AG08395 (cell line): ENCODE results near the gene CHST12.

ENCODE experiments used
- DNase-seq: peaks from one replicate; pipeline ENCODE4 v3.0.0; 2012; ENCODE audit warnings: mixed read lengths, low spot score

The CHST12 gene

DNA sequence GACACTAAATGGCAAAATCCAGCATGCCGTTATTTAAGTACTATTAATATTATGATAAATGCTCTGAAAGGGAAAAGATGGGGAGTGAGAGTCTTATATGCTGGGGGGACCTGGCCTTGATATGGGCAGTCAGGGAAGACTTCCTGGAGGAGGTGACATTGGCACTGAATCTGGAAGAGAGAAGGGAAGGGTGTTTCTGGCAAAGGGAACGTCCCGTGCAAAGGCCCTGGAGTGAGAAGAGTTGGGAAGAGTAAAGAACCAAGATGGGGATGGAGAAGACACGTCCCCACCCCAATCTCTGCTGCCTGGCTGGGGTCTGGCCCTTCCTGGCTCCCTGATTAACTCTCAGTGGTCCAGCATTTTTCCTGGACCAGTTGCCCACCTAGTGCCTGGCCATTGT, 77.8 kb downstream of the CHST12 start:
- DNase-seq: no peak

DNA sequence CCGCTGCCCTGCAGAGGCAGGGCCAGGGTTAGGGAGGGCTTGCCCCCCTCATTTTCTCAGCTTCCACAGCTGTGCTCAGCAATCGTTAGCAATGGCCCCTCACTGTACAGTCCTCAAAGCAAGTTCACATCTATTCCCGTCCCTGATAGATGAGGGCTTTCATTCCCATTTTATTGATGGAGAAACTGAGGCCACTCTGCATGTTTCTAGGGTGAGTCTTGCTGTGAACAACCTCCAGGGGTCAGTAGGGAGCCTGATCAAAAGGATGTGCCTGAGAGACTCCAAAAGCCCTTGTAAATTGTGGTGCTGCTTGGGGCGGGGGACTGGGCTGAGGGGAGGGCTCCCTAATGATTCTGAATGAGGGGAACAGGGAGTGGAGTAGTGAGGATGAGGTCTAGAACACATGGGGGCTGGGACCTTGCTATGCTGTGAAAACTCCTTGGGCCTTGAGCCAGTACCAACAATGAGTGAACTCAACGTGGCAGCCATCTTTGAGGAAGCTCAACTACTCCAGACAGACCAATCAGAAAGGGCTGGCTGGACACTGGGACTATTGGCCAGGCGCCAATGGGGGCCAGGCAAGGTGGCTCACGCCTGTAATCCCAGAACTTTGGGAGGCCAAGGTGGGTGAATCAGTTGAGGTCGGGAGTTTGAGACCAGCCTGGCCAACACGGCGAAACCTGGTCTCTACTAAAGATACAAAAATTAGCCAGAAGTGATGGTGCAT, 79.5 kb downstream of the CHST12 start:
- no peak for DNase-seq

GRCh38 chr7:2483494-2483893, 80.1 kb downstream of the CHST12 start:
- DNase-seq: no peak

GRCh38 chr7:2484868-2485267, 81.5 kb downstream of the CHST12 start:
- DNase-seq: no peak

GRCh38 chr7:2487586-2488271, 84.3 kb downstream of the CHST12 start:
- no peak for DNase-seq

- peak; percentile 75 for DNase-seq
Measured at GRCh38 chr7:2488272-2488645, 84.8 kb downstream of the CHST12 start.

DNA sequence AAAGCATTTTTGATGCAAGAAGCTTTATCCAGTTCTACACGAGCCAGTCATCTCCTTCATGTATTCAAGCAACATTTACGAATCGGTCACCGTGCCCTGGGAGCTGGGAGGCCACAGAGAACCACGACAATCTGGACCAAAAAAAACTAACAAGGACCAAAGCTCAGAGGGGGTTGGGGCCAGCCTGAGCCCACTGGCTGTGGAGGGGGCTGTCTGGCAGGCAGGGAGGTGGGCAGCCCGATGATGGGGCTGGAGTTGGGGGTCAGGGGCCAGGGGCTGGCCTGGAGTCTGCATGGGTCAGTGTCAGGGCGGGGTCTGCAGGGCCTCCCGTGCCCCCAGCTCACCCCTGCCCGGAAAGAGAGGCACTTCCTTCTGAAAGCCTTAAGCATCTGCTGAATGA, 85.3 kb downstream of the CHST12 start:
- no peak for DNase-seq

DNA sequence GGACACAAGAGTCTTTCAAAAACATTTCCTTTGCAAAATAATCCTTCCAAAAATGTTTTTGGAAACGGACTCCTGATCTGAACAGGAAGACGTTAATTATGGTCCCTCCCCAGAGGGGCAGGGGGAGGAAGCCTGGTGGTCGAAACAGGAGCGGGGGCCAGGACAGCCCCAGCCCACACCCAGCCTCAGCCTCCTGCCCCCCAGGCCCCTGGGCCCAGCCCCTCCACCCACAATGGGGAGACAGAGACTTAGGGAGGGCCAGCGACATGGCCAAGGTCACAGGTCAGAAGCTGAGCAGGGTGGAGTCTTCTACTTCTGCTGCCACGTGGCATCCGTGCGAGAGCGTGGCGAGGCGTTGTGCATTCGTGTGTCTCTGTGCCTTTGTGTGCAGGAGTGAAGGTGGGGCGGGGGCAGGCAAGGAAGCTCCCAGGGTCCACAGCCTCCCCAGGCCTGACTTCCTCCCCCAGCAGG, 86.8 kb downstream of the CHST12 start:
- no peak for DNase-seq

DNA sequence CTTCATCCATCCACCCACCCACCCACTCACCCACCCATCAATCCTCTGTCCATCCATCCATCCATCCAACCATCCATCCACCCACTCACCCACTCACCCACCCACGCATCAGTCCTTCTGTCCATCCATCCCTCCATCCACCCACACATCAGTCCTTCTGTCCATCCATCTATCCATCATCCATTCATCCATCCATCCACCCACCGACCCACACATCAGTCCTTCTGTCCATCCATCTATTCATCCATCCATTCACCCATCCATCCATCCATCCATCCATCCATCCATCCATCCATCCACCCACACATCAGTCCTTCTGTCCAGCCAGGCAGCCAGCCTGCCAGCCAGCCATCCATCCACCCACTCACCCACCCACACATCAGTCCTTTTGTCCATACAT, 88.6 kb downstream of the CHST12 start:
- no peak for DNase-seq

DNA sequence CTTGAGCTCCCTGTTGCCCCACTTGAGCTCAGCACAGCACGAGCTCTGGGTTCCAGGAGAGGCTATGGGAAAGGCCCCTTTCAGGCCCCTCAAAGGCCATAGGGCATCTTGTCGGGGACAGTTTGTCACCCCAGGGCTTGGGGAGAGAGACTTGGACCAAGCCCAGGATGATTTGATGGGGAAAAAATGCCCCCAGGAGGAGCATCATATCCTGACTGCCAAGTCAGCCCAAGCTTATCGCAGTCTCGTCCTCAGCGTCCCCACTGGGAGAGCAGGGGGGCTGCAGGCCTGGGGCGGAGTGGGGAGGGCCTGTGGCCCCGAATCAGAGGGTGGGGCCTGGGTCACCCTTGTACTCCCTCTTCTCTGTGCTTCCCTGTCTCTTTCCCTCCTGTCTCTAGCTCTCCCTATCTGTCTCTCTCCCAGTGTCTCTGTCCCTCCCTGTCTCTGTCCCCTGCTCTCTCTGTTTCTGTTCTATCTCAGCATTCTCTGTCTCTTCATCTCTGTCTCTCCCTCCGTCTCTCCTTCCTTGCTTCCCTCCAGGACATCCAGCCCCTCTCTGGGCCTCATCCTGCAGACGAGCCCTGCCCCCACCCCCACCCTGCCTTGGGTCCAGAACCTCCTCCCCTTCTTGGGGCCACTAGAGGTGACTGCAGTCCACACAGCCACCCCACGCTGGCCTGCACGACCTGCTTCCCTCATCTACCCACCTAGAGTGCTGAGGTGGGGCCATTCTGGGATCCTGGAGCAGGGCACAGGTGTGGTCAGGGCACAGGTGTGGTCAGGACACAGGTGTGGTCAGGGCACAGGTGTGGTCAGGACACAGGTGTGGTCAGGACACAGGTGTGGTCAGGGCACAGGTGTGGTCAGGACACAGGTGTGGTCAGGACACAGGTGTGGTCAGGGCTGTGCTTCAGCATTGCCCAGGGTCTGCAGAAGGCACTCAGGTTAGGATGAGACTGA, 90.1 kb downstream of the CHST12 start:
- DNase-seq: peak; percentile 50

- no peak for DNase-seq
Measured at GRCh38 chr7:2494191-2495130, 91.0 kb downstream of the CHST12 start.

DNA sequence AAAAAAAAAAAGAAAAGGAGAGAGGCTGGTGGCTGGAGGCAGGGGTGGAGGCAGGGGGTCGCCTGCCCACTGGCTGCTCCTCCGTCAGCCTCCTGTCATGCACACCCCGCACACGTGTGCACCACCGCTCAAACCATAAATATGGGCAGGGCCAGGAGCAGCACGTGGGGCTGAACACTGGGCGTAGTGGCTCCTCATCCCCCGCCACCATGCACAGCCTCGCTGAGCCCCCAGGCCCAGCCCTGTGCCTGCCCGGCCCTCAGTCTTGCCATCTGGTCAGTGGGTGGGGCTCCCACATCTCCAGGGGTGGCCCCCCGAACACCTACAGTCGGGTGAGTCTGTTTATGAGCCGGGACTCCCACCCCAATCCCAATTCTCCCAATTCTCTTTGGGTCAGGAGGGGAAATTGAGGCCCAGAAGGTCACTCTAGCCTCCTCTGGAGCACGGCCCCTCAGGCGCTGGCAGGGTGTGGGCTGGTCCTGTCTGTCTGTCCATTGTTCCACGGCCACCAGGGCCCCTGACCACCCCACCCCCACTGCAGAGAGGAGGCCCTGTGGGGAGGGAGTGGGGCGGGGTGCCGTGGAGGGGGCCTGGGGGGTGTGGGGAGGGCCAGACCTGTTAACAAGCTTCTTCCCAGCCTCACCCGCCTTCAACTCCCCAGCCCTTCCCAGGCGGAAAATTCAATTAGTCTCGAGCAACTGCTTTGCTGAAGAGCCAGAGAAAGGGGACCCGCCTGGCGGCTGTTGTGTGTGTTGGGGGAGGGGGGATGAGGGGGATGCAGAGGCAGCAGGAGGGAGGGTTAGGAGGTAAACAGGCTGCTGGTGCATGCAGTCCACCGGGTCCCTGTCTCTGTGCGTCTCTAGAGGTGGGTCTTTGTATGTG, 92.2 kb downstream of the CHST12 start:
- no peak for DNase-seq

- DNase-seq: no peak
Measured at GRCh38 chr7:2496375-2496774, 93.0 kb downstream of the CHST12 start.

GRCh38 chr7:2497065-2497464, 93.7 kb downstream of the CHST12 start:
- no peak for DNase-seq

DNA sequence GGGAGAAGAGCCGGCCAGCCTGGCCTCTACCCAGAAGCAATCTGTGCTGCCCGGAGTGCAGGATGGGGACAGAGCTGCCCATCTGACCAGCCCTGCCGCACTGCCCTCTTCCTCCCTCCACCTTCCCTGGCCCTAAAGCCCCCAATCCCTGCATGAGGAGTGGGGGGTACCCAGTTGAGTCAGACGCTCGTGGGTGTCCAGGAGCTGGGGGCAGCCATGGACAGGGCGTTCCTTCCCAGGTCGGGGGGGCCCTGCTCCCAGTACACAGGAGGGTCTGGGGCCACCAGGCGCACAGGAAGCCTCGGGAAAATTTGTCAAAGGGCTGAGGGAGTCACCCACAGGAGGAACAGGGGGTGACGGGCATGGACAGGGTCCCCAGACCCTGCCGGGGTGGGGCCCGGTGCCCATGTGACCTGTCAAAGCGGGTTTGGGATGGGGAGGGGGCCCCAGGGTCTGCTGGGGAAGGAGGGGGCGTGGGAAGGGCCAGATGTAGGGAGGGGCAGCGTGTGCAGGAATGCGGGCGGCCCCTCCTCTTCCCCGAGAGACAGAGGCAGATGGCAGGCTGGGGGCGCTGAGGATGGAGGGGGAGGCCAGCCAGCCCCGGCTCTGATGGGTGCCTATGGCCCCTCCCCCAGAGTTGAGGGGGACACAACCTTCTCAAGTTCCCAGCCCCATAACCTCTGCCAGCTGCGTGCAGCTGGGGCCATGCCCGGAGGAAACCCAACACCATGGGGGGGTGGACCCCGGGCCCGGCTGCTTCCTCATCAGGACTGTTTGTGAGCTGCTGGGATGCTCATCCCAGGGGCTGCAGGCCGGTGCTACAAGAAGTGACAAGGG, 94.3 kb downstream of the CHST12 start:
- DNase-seq: no peak
